ENCODE results near the gene PRICKLE2. TPM values are rescaled to one million over a fixed set of nuclear protein-coding genes. Genes with fewer than 3 reads are reported as not detected.

PRICKLE2 gene
- total RNA-seq, 2 donors from 2014 or later = 23.4 to 41.5 TPM

DNA sequence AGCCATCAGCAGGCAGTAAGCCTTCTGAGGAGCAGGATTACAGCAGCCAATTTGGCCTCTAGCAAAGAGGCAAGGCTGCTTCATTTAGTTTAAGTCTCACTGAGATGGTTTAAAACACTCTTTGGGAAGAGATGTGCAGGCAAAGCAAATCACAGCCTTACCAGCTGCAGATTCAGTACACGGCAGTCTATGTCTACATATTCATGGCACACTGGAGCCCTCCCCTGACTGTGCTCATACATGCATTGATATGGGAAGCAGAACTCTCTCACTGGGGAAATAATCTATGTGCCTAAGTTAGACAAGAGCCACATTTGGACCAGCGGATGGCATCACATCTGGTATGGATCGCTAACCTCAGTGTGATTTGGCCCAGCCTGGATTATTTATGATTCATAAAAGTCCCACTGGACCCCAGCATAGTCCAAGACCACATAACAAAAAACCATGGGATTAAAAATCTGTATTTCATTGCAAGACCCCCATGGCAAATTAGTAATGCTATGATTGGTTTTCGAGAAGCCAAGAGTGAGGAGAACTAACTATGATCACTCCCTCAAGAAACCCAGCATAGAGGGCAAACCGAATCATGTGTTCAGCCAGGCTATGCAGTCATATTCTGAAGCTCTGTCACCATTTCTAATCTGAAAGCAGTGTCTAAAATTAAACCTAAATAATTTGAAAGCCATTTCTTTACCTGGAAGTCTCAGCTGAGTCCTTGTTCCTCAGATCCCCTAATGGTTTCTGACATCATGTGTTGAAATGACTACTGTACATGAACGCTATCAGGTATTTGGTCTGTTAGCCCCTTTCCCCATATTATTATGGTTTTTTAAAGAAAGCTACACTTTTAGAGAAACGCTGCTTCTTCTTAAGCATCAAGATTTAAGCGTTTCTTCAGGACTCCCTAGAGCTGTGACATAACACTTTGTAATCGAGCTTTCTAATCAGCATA is 1.2 kb downstream of the PRICKLE2 start:
- Histone ChIP-seq H3K36me3 (replicated peaks in 1 of 2; ENCODE audit: insufficient read depth in 1 of 2, low read depth in 2 of 2) (no peaks in the 10 kb centered on the region), H3K4me1 (peaks cover 6% of the 10 kb centered on the region), H3K4me3 (no peak overlapping the region), H3K9me3 (no peaks in the 10 kb centered on the region), H3K27ac (peak overlapping the region in 2 of 4 donors; percentile 41 to 60), H3K27me3 (no peaks in the 10 kb centered on the region)
- no peak for ATAC-seq
- DNase-seq = peak in 3 of 4 donors; percentile 13 to 19 (median 14)
- no peak for TF ChIP-seq POLR2A (IDR thresholded peaks at IDR 0.05)
- TF ChIP-seq, protein P1, sequence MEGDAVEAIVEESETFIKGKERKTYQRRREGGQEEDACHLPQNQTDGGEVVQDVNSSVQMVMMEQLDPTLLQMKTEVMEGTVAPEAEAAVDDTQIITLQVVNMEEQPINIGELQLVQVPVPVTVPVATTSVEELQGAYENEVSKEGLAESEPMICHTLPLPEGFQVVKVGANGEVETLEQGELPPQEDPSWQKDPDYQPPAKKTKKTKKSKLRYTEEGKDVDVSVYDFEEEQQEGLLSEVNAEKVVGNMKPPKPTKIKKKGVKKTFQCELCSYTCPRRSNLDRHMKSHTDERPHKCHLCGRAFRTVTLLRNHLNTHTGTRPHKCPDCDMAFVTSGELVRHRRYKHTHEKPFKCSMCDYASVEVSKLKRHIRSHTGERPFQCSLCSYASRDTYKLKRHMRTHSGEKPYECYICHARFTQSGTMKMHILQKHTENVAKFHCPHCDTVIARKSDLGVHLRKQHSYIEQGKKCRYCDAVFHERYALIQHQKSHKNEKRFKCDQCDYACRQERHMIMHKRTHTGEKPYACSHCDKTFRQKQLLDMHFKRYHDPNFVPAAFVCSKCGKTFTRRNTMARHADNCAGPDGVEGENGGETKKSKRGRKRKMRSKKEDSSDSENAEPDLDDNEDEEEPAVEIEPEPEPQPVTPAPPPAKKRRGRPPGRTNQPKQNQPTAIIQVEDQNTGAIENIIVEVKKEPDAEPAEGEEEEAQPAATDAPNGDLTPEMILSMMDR (IDR thresholded peaks at IDR 0.05) = no peak
- intact Hi-C loops (cut with DNase I) = no loop called here
- WGBS, 2 donors = 79 to 87% methylated on average over 9 of the region's 9 CpGs

GRCh38 chr3:64222501-64223111 is 2.7 kb downstream of the PRICKLE2 start:
- WGBS, 2 donors = 91 to 93% methylated on average over 3 of the region's 3 CpGs
- Histone ChIP-seq H3K9me3 (no peaks in the 10 kb centered on the region), H3K27me3 (no peaks in the 10 kb centered on the region), H3K36me3 (replicated peaks in 1 of 2; ENCODE audit: insufficient read depth in 1 of 2, low read depth in 2 of 2) (no peaks in the 10 kb centered on the region), H3K27ac (no peak overlapping the region), H3K4me1 (peaks cover 6% of the 10 kb centered on the region), H3K4me3 (no peak overlapping the region)
- intact Hi-C loops (cut with DNase I) = no loop called here
- ATAC-seq (no peak), DNase-seq (no peak)
- no peak for TF ChIP-seq POLR2A (IDR thresholded peaks at IDR 0.05)
- TF ChIP-seq, protein P1 (IDR thresholded peaks at IDR 0.05) = no peak

DNA sequence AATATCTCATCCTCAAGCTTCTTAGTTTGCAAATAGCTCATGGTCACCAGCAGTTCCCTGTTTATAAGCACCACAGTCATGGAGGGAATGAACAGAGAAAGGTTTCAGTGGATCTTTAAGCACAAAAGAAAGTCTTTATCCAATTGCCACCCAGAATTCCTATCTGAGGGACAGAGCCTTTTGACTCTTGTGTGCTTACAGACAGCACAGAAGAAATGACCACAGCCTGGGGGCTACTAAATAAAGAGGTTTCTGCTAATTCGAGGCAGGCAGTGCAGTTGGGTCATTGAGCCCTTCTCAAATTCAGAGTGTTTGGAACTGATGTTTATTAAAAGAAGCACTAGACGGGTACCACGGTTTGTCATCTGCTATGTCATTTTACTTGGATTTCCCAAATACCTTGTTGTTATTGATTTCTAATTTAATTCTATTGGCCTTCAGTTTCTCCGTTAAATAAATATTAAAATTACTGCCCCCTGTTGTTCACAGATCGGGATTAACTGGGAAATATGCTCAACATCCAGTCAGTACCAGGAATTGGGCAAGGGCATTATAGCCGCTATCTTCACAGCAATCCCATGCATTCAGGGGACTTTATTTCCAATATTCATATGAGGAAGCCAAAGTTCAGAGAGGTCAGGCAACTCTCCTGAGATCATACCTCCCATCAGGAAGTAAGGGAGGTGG is 3.6 kb downstream of the PRICKLE2 start:
- WGBS, 2 donors = 81 to 90% methylated on average over 6 of the region's 6 CpGs
- DNase-seq (no peak), ATAC-seq (no peak)
- Histone ChIP-seq H3K27ac (no peak overlapping the region), H3K9me3 (no peaks in the 10 kb centered on the region), H3K4me1 (peaks cover 6% of the 10 kb centered on the region), H3K36me3 (replicated peaks in 1 of 2; ENCODE audit: insufficient read depth in 1 of 2, low read depth in 2 of 2) (no peaks in the 10 kb centered on the region), H3K4me3 (no peak overlapping the region), H3K27me3 (no peaks in the 10 kb centered on the region)
- intact Hi-C loops (cut with DNase I) = no loop called here
- TF ChIP-seq, protein P1 (IDR thresholded peaks at IDR 0.05) = no peak
- TF ChIP-seq POLR2A (IDR thresholded peaks at IDR 0.05) = no peak

DNA sequence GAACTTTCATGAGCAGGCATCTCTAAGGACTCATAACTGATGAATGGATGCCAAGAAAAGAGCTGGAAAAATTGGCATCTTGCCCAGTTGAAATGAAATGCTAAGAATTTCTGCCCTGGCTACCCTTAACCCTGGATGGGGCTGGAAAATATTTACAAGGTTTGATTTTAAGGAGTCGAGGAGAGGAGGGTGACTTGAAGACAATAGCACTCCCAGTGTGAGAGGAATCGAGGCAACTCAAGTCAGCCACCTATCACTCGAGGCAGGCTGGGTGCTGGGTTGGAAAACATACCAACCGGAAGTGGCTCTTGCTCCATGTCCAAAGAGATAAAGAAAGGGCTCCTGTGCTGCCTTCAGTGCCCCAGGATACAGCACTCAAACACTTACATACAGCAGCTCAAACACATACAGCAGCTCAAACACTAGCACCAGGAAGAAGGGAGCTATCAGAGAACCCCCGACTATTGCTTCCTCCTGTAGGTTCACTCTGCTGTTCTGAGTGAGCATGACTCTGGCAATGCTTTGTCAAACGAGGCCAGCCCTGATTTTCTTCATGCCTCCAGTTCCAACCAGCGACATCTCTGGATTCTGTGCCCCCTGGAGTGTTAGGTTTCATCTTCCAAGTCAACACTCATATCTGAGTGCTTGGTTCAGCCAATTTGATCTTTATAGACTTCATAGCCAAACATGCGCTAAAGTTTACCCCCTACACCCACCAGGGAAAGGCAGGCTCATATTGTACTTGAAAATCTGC is 4.9 kb downstream of the PRICKLE2 start:
- H3K9me3 ChIP-seq = no peaks in the 10 kb centered on the region
- H3K4me1 ChIP-seq = peaks cover under 1% of the 10 kb centered on the region
- no peak overlapping the region for H3K4me3 ChIP-seq
- no peaks in the 10 kb centered on the region for H3K36me3 ChIP-seq (replicated peaks in 1 of 2; ENCODE audit: insufficient read depth in 1 of 2, low read depth in 2 of 2)
- WGBS, 2 donors = 50 to 55% methylated on average over 8 of the region's 8 CpGs
- TF ChIP-seq, protein P1 (IDR thresholded peaks at IDR 0.05) = no peak
- TF ChIP-seq POLR2A (IDR thresholded peaks at IDR 0.05) = no peak
- intact Hi-C loops (cut with DNase I) = no loop called here
- no peaks in the 10 kb centered on the region for H3K27me3 ChIP-seq
- ATAC-seq (no peak), DNase-seq (no peak)
- H3K27ac ChIP-seq = peak overlapping the region in 1 of 4 donors; percentile 4

Measured in body of pancreas (tissue), 4 donors.